Neutrophil (primary cell): ENCODE measurements around the gene AKTIP.
A peak's percentile ranks its signal among the peaks of the same experiment; 100 is the strongest.

ENCODE experiments used
- H3K27ac ChIP-seq: fragments of 200-600 bp; sonication (generic); 2 replicates; pipeline ENCODE4 v1.5.1; 2016; ENCODE audit warnings: mild to moderate bottlenecking, moderate library complexity
- H3K27me3 ChIP-seq: fragments of 200-600 bp; sonication (generic); 2 replicates; pipeline ENCODE4 v1.6.0; 2016; ENCODE audit warnings: mild to moderate bottlenecking
- H3K36me3 ChIP-seq: fragments of 200-600 bp; sonication (generic); 2 replicates; pipeline ENCODE4 v1.5.1; 2017
- H3K4me1 ChIP-seq, 2 experiments: fragments of 200-600 bp in 1 of 2; sonication (generic) in 1 of 2; 1 replicate in 1 of 2; 2 replicates in 1 of 2; pipeline versions ENCODE4 v1.5.1 to v1.6.1; 2013 to 2016; ENCODE audit warnings: low read depth in 1 of 2, low read length in 1 of 2, mild to moderate bottlenecking in 1 of 2, moderate library complexity in 1 of 2; ENCODE audit not compliant: control insufficient read depth in 1 of 2, insufficient read depth in 1 of 2
- H3K4me3 ChIP-seq, 2 experiments: fragments of 200-600 bp in 1 of 2; sonication (generic) in 1 of 2; 1 replicate in 1 of 2; 2 replicates in 1 of 2; pipeline ENCODE4 v1.5.1; 2013 to 2016; ENCODE audit warnings: low read depth in 1 of 2, low read length in 1 of 2, mild to moderate bottlenecking in 1 of 2, moderate library complexity in 1 of 2
- H3K9me3 ChIP-seq: fragments of 200-600 bp; sonication (generic); 2 replicates; pipeline ENCODE4 v1.5.1; 2016
- CTCF ChIP-seq: fragments of 200-600 bp; sonication (generic); IDR thresholded peaks from 2 replicates; pipeline ENCODE4 v1.5.1; 2016; ENCODE audit warnings: antibody characterized with exemption

The AKTIP gene

GRCh38 chr16:53498984-53499383, 4.0 kb downstream of the AKTIP start:
- TF ChIP-seq CTCF, result no peak
- peaks cover 25 to 32% of the 10 kb centered on the region in 2 experiments for H3K4me1 ChIP-seq
- no peak overlapping the region for H3K27ac ChIP-seq
- H3K9me3 ChIP-seq, result no peaks in the 10 kb centered on the region
- H3K27me3 ChIP-seq, result no peaks in the 10 kb centered on the region
- peaks cover 61% of the 10 kb centered on the region for H3K36me3 ChIP-seq
- no peak overlapping the region for H3K4me3 ChIP-seq

GRCh38 chr16:53495325-53495724, 7.7 kb downstream of the AKTIP start:
- Histone ChIP-seq H3K27ac (peak overlapping the region; percentile 29), H3K36me3 (peaks cover 98% of the 10 kb centered on the region), H3K27me3 (no peaks in the 10 kb centered on the region), H3K9me3 (no peaks in the 10 kb centered on the region), H3K4me1 (peaks cover under 1 to 2% of the 10 kb centered on the region in 2 experiments), H3K4me3 (no peak overlapping the region)
- TF ChIP-seq CTCF, result no peak

GRCh38 chr16:53494636-53495035, 8.4 kb downstream of the AKTIP start:
- no peak for TF ChIP-seq CTCF
- Histone ChIP-seq H3K27ac (no peak overlapping the region), H3K4me3 (no peak overlapping the region), H3K9me3 (no peaks in the 10 kb centered on the region), H3K27me3 (no peaks in the 10 kb centered on the region), H3K4me1 (no peaks in the 10 kb centered on the region), H3K36me3 (peaks cover 100% of the 10 kb centered on the region)

GRCh38 chr16:53492503-53492902, 10.5 kb downstream of the AKTIP start:
- Histone ChIP-seq H3K27ac (peak overlapping the region; percentile 63), H3K27me3 (no peaks in the 10 kb centered on the region), H3K36me3 (peaks cover 100% of the 10 kb centered on the region), H3K4me3 (no peak overlapping the region), H3K4me1 (no peaks in the 10 kb centered on the region), H3K9me3 (no peaks in the 10 kb centered on the region)
- no peak for TF ChIP-seq CTCF

GRCh38 chr16:53489755-53490154, 13.3 kb downstream of the AKTIP start:
- H3K4me1 ChIP-seq, result no peaks in the 10 kb centered on the region
- no peak overlapping the region for H3K4me3 ChIP-seq
- H3K27ac ChIP-seq, result peak overlapping the region; percentile 40
- no peaks in the 10 kb centered on the region for H3K9me3 ChIP-seq
- H3K36me3 ChIP-seq, result peaks cover 91% of the 10 kb centered on the region
- no peaks in the 10 kb centered on the region for H3K27me3 ChIP-seq
- TF ChIP-seq CTCF, result no peak

GRCh38 chr16:53486230-53486629, 16.8 kb downstream of the AKTIP start:
- no peaks in the 10 kb centered on the region for H3K27me3 ChIP-seq
- H3K36me3 ChIP-seq, result peaks cover 70% of the 10 kb centered on the region
- TF ChIP-seq CTCF, result no peak
- peak overlapping the region; percentile 16 for H3K27ac ChIP-seq
- peaks cover 24 to 34% of the 10 kb centered on the region in 2 experiments for H3K4me1 ChIP-seq
- H3K9me3 ChIP-seq, result no peaks in the 10 kb centered on the region
- no peak overlapping the region for H3K4me3 ChIP-seq
